GM12878 (cell line): ENCODE data around the gene TTLL4. TPM values are rescaled to one million over a fixed set of nuclear protein-coding genes. Genes with fewer than 3 reads are reported as not detected.

ENCODE experiments used
- IRF5 ChIP-seq: fragments of 450-650 bp; IDR thresholded peaks from 2 replicates; pipeline ENCODE4 v1.6.1; 2017; ENCODE audit warnings: borderline replicate concordance
- JUND ChIP-seq: IDR thresholded peaks from 2 replicates; pipeline ENCODE4 v1.6.1; 2012; ENCODE audit warnings: low read depth, mild to moderate bottlenecking, low read length, improper control_type of control experiment, moderate library complexity
- MLLT1 ChIP-seq: fragments of 450-650 bp; IDR thresholded peaks from 2 replicates; pipeline ENCODE4 v1.6.1; 2016; ENCODE audit warnings: mild to moderate bottlenecking
- SMC3 ChIP-seq: IDR thresholded peaks from 2 replicates; pipeline ENCODE4 v1.6.1; 2011; ENCODE audit warnings: low read length, improper control_type of control experiment, borderline replicate concordance
- STAT3 ChIP-seq: IDR thresholded peaks from 2 replicates; pipeline ENCODE4 v1.6.1; 2011; ENCODE audit warnings: low read depth, low read length, improper control_type of control experiment
- polyA plus RNA-seq, 11 experiments: library from polyadenylated mRNA; depleted of rRNA in 4 of 11; unstranded in 6 of 11; stranded (reverse) in 5 of 11; fragments of >200 nt; fragmentation: Nextera tagmentation in 4 of 11; fragmentation: Illumina TruSeq in 1 of 11; extraction: Ambion mirVana in 4 of 11; extraction: Trizol in 1 of 11; gene quantifications; 1 replicate in 1 of 11; 2 replicates in 10 of 11; pipeline versions ENCODE4 v1.2.1 to v1.2.3, GENCODE V29; 2011 to 2016; ENCODE audit warnings: inconsistent platforms in 2 of 11, missing spikeins in 2 of 11, low read depth in 1 of 11
- total RNA-seq, 4 experiments: library from RNA; depleted of rRNA in 3 of 4; stranded (reverse); fragments of >200 nt in 3 of 4; fragmentation: Illumina TruSeq in 1 of 4; extraction: Trizol in 1 of 4; gene quantifications; 2 replicates each; pipeline versions ENCODE4 v1.2.1 to v1.2.3, GENCODE V29; 2013 to 2021
- TF ChIP-seq, protein P1 (sequence below): IDR thresholded peaks from 2 replicates; pipeline ENCODE4 v1.6.1; 2012; ENCODE audit warnings: mild to moderate bottlenecking, low read depth, low read length

Gene TTLL4
- total and polyA plus RNA-seq, 10 of the 15 experiments (the other 5 are each of a cell fraction or from before 2014, with no cell fraction given), result 16.6 to 63.1 (median 32.9) TPM

DNA sequence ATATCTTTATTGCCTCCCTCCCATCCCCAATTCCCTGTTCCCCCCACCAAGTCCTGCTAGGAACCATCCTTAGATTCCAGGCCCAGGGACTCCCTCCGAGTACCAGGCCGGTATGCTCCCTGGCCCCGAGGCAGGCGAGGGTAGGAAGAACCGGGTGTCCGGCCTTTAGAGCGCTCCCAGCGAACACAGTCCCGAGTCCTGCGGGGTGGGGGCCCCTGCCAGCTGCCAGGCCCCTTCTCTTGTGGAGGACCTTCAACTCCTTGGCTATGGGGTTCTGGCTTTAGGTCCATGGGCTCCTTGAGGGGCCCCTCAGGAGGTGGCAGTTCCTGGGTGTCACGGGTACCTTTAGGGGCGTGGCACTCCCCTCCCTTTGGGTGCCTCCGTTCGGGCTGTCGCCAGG, 46.7 kb upstream of the TTLL4 start (continued):
- no peak for TF ChIP-seq MLLT1
- TF ChIP-seq STAT3, result no peak
- no peak for TF ChIP-seq SMC3
- TF ChIP-seq, protein P1, sequence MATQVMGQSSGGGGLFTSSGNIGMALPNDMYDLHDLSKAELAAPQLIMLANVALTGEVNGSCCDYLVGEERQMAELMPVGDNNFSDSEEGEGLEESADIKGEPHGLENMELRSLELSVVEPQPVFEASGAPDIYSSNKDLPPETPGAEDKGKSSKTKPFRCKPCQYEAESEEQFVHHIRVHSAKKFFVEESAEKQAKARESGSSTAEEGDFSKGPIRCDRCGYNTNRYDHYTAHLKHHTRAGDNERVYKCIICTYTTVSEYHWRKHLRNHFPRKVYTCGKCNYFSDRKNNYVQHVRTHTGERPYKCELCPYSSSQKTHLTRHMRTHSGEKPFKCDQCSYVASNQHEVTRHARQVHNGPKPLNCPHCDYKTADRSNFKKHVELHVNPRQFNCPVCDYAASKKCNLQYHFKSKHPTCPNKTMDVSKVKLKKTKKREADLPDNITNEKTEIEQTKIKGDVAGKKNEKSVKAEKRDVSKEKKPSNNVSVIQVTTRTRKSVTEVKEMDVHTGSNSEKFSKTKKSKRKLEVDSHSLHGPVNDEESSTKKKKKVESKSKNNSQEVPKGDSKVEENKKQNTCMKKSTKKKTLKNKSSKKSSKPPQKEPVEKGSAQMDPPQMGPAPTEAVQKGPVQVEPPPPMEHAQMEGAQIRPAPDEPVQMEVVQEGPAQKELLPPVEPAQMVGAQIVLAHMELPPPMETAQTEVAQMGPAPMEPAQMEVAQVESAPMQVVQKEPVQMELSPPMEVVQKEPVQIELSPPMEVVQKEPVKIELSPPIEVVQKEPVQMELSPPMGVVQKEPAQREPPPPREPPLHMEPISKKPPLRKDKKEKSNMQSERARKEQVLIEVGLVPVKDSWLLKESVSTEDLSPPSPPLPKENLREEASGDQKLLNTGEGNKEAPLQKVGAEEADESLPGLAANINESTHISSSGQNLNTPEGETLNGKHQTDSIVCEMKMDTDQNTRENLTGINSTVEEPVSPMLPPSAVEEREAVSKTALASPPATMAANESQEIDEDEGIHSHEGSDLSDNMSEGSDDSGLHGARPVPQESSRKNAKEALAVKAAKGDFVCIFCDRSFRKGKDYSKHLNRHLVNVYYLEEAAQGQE, result no peak
- no peak for TF ChIP-seq JUND
- TF ChIP-seq IRF5, result no peak
- TF ChIP-seq, all 136 proteins: peak for 0
